ENCODE data around the gene BTBD3. TPM values are rescaled to one million over a fixed set of nuclear protein-coding genes. Genes with fewer than 3 reads are reported as not detected.
A peak's percentile ranks its signal among the peaks of the same experiment; 100 is the strongest.

Gene BTBD3
- 7.0 TPM for total RNA-seq

- peak; percentile 57 for ATAC-seq
Measured at GRCh38 chr20:11917663-11918062, at the start of gene BTBD3. Gene BTBD3 (plus strand): TSS chr20:11917893. CDS start chr20:11918276, 383 bp downstream.

DNA sequence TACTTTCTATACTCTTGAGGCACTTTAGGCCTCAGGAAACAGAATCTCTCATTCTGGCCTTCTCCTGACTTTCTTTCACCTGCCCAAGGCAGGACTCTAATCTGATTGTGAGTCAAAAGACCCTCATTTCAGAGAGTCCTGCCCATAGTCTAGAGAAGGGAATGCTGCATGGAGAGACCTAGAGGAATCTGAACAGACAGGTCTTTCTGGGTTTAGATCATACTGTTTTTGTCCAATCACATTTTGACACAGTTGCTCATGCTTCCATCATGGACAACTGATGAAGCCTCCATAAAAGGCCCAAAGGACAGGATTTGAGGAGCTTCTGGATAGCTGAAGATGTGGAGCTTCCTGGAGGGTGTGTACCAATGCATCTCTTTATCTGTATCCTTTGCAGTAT, 48.1 kb upstream of the BTBD3 start:
- DNase-seq (ENCODE audit: low spot score) (no peak), ATAC-seq (no peak)

More at GRCh38 chr20:11917663-11918062, at the start of gene BTBD3:
- DNase-seq (ENCODE audit: low spot score) = no peak

DNA sequence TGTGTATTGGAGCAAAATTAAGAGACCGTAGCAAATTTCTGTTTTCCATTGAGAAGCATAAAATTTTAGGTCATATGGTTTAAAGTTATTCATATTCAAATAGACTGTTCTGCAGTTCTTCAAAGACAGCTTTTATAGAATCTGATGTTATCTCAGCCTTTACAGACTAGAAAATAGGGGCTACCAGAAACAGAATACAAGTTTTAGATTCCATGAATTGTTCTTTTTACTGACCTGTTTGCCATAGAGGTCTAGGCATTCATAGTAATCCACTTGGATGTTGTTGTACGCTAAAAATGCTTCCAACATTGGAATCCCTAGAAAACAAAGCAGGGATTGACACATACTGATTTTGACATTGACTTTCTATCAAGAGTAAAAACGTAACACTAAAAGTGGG, 47.3 kb upstream of the BTBD3 start:
- DNase-seq (ENCODE audit: low spot score) (no peak), ATAC-seq (no peak)

- ATAC-seq (no peak), DNase-seq (ENCODE audit: low spot score) (no peak)
Measured at GRCh38 chr20:11876555-11876954, 41.1 kb upstream of the BTBD3 start.

DNA sequence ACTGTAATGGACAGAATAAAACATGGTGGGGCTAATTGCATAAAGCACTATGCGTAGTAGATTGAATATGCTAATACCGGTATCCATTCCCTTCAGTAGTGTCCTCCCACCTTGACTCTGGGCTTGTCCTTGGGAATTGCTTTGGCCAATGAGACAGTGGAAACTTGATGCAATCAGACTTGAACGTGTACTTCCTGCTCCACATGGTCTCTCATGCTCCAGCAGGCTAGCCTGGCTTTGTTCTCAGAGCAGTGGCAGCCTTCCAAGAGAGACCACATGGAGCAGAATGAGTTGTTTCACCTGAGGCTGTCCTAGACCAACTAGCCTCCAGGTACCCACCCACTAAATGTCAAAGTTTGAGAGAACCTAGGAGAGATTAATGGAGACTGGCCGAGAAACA, 37.0 kb upstream of the BTBD3 start:
- DNase-seq (ENCODE audit: low spot score) (no peak), ATAC-seq (no peak)

DNA sequence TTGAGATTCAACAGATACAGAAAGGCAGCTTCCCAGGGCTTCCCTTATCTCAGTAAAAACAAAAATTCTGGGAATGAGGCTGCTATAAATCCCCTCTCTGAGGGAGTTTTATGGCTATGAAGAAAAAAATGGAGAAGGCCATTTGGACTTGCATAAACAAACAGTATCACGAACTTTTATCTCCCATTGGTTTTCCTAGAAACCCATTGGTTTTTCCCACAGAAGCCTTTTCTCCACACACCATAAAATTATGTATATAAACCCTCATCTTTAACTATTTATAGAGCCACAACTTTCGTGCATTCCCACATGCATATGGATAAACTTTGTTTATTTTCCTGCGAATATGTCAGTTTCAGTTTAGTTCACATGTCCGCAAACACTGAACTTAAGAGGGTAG, 36.2 kb upstream of the BTBD3 start:
- ATAC-seq = no peak
- no peak for DNase-seq (ENCODE audit: low spot score)

DNA sequence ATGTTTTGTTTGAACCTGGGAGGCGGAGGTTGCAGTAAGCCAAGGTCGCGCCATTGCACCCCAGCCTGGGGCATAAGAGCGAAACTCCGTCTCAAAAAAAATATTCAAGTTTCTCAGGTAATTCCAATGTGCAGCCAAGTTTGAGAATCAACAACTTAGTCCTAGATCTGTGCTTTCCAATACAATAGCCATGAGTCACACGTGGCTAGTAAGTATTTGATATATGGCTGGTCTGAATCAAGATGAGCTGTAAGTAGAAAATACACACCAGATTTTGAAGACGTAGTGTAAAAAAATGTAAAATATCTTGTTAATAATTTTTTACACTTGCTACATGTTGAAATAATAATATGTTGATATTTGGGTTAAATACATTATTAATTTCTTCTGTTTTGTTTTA, 35.0 kb upstream of the BTBD3 start:
- no peak for DNase-seq (ENCODE audit: low spot score)
- ATAC-seq = no peak

GRCh38 chr20:11888648-11889047, 29.0 kb upstream of the BTBD3 start:
- DNase-seq (ENCODE audit: low spot score) = no peak
- ATAC-seq = no peak

- ATAC-seq (peak; percentile 95), DNase-seq (ENCODE audit: low spot score) (peak; percentile 91)
Measured at GRCh38 chr20:11890331-11891076, 27.2 kb upstream of the BTBD3 start.

DNA sequence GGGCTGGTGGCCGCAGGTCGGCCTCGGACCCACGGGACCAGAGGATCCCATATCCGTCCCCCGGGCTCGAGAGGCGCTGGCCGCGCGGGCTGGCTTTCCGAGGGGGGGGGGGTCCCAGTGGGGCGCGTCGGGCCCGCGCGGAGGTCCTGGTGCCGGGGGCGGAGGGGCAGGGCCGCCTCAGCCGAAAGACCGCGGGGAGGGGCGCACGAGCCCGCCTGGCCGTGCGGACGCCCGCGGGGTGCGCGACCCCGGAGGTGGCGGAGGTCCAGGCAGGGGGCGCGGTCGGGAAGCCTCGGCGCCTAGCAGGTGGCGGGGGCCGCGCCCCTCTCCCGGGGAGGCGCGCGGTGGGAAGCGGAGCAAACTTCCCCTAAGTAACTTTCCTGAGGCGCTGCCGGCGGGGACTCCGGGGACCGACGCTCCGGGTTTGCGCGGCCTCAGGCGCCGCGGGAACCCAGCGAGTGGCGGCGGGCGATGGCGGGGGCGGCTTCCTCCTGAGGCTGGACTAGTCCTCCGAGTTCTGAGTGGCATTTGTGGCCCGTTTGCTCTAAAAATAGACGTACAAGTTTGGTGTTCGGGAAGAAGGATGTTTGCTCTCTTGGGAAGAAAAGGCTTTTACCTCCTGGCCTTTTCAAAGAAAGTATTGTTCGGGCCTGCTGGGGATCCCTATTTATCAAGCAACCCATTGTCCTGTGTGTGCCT, 26.5 kb upstream of the BTBD3 start:
- DNase-seq (ENCODE audit: low spot score) = peak; percentile 60
- peak; percentile 57 for ATAC-seq

- DNase-seq (ENCODE audit: low spot score) = peak; percentile 65
- ATAC-seq = peak; percentile 51
Measured at GRCh38 chr20:11891776-11892545, 25.7 kb upstream of the BTBD3 start.

- no peak for ATAC-seq
- DNase-seq (ENCODE audit: low spot score) = no peak
Measured at GRCh38 chr20:11894062-11894461, 23.6 kb upstream of the BTBD3 start.

DNA sequence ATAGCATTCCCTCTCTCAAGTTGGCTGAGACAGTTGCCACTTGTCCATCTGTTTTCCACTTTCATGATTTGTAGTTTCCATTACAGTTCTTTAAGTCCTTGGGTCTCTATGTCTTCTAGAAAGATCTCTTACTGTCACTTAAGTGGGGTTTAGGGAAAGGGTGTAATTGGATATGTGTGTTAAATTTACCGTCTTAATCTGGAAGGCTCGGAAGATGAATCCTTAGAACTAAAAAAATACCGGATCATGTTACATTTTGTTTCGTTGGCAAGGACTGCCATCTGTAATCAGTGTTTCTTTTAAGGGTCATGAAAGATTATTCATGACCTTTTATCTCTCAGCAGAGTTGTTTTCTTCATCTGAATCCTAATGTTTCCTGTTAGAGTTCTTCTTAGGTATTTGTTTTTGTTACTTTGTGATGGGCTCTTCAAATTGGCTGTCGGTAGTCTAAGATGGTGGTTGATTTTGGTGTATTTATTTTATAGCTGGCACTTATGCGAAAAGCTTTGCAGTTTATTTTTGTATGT, 21.8 kb upstream of the BTBD3 start:
- no peak for DNase-seq (ENCODE audit: low spot score)
- ATAC-seq = no peak

- ATAC-seq = no peak
- no peak for DNase-seq (ENCODE audit: low spot score)
Measured at GRCh38 chr20:11901127-11901526, 16.6 kb upstream of the BTBD3 start.

GRCh38 chr20:11902285-11902697, 15.4 kb upstream of the BTBD3 start:
- DNase-seq (ENCODE audit: low spot score) (no peak), ATAC-seq (no peak)

DNA sequence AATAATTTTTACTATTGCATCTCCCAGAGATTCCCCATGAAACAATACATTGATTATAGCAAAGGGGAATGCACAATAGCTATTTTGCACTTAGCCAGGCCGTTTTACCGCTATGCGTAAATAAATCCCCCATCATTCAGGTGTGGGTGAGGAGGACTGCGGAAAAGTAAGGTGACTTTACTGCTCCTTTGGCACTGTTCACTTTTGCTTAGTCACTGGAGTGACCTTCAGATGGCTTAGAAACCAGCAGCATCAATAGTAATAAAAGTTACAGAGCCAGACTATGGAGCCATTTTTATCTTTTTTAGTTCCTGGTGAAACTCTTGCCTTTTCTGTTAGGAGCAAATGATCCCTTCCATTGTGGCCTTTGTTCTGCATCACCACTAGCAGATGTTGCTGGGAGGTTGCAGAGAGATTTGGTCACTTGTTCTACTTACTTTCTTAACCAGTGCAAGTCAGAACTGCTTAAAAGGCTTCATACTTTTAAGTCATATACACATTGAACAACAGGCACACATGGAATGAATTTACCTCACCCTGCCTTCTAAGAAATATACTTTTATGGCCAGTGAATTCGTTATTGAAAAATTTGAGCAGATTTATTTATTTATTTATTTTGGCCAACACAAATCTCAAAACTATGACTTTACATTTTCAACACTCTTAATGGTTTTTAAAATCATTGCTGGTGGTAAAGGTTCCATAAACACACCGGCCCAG, 12.1 kb upstream of the BTBD3 start:
- ATAC-seq = no peak
- no peak for DNase-seq (ENCODE audit: low spot score)

- DNase-seq (ENCODE audit: low spot score) (no peak), ATAC-seq (no peak)
Measured at GRCh38 chr20:11906626-11907480, 10.8 kb upstream of the BTBD3 start.

- ATAC-seq (no peak), DNase-seq (ENCODE audit: low spot score) (no peak)
Measured at GRCh38 chr20:11907621-11908020, 10.1 kb upstream of the BTBD3 start.

DNA sequence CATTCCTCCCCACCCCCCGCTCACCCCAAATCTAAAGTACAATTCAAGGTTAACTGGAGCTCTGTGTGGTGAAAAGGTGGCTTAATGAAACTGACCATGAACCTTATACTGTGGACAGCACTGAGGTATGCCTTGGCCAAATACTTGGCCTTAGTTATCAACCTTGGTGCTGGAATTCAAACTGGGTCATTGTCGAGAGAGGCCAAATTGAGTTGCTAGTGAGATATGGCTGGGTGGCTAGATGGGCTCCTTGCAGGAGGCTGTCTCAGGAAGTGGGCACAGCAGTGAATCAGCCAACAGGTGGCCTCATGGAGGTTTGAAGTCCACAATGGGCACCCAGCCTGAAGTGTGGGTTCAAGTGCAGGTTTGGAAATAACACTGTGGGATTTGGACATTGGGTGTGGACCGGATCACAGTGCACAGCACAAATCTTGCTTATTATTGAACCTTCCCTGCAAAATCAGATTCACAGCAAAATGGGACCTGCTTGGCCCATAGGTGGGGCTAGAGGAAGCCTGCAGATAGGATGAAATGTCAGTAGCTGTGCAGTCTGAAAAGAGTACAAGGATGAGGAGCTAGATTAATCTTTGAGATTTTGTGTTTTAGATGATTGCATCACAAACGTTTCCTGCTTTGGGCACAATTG, 5.6 kb upstream of the BTBD3 start:
- no peak for DNase-seq (ENCODE audit: low spot score)
- ATAC-seq = peak; percentile 66

Measured in left lobe of liver (tissue), 2 donors.